ENCODE results near the gene C3orf33.

The C3orf33 gene

DNA sequence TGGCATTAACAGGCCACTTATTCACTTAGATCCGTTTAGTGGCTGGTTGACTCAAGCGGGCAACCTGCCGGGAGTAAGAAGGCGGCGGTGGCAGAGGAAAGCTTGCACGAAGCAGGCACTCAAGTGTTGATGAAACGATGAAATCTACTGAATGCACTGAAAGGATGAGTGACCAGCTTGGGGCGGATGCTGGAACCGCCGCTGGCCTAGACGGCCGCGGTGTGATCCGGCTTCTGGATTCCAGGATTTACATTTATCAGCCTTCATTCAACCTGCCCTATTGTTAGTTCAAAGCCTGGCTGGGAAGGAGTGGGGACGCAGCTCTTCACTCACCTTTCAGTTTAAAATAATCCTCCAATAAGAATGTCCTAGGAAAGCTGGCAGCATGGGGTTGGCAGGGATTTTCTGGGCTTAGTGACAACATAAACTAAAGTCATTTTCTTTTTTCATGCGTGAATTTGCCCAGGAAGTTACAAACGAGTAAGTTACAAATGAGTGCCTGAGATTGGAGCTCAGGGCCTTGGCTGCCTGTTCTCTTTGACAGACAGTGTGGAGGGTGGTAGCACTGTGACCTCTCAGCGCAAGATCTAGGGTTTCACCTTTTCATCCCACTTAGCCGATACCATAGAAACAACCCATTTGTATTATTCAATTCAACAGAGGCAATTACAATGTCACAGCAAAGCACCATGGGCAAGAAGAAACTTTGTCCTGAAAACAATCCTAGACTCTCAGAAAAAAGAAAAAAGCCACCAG lies 60.1 kb downstream of the C3orf33 start:
- H3K4me3 ChIP-seq (ENCODE audit: low read depth, low read length): no peak overlapping the region
- DNase-seq (ENCODE audit: low read depth): peak; percentile 4

DNA sequence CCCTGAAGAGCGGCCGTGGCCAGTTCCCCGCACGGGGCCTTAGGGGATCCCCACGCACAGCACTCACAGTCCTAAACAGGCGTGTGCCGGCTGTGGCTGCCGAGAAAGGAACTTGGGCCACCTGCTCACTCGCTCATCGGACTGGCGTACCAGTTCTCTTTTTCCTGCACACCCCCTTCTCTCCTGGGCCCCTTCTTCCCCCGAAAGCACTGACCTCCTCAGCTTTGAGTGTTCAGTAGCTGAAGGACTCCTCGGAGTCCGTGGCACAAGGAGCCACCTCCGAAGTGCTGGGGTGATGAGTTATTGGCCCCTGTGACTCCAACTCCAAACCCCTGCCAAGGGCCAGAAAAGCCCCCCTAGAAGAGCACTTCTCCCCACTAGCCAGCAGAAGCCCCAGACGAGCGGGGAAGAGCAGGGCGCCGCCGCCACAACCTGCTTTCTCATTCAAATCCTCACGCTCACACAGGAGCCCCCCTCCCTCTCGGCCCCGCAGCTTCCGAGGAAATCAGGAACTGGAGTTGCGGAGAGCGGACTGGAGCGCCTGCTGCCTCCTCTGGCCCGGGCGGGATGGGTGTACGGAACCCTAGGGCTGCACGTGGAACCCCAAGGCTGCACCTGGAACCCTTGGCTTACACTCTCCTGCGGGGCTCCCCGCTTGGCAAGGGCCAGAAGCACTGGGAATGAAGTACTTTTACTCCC lies 61.3 kb downstream of the C3orf33 start, which contains the start of gene PLCH1:
Gene PLCH1, minus strand, starts transcription at position 446 of the 699 bp plus-strand sequence. CDS start 40,847 bp downstream, outside the sequence.
- H3K4me3 ChIP-seq (ENCODE audit: low read depth, low read length): peak within 1 kb of the TSS; percentile 67
- DNase-seq (ENCODE audit: low read depth): peak; percentile 72
- TF ChIP-seq POLR2A (IDR thresholded peaks at IDR 0.05; ENCODE audit: extremely low read depth, insufficient read length) (peak; percentile 30), MYC (IDR thresholded peaks at IDR 0.05; ENCODE audit: low read depth, low read length) (no peak; the same call in 1 of the 2 replicates)
- TF ChIP-seq, protein P1, sequence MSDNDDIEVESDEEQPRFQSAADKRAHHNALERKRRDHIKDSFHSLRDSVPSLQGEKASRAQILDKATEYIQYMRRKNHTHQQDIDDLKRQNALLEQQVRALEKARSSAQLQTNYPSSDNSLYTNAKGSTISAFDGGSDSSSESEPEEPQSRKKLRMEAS (IDR thresholded peaks at IDR 0.05; ENCODE audit: low read depth, low read length): peak; percentile 58
- TF ChIP-seq, protein P2, sequence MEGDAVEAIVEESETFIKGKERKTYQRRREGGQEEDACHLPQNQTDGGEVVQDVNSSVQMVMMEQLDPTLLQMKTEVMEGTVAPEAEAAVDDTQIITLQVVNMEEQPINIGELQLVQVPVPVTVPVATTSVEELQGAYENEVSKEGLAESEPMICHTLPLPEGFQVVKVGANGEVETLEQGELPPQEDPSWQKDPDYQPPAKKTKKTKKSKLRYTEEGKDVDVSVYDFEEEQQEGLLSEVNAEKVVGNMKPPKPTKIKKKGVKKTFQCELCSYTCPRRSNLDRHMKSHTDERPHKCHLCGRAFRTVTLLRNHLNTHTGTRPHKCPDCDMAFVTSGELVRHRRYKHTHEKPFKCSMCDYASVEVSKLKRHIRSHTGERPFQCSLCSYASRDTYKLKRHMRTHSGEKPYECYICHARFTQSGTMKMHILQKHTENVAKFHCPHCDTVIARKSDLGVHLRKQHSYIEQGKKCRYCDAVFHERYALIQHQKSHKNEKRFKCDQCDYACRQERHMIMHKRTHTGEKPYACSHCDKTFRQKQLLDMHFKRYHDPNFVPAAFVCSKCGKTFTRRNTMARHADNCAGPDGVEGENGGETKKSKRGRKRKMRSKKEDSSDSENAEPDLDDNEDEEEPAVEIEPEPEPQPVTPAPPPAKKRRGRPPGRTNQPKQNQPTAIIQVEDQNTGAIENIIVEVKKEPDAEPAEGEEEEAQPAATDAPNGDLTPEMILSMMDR (IDR thresholded peaks at IDR 0.05; ENCODE audit: low read depth, low read length): no peak

More for the DNA sequence above, 60.1 kb downstream of the C3orf33 start:
- TF ChIP-seq, protein P2 (IDR thresholded peaks at IDR 0.05; ENCODE audit: low read depth, low read length): no peak
- TF ChIP-seq POLR2A (IDR thresholded peaks at IDR 0.05; ENCODE audit: extremely low read depth, insufficient read length) (no peak), MYC (IDR thresholded peaks at IDR 0.05; ENCODE audit: low read depth, low read length) (no peak)
- TF ChIP-seq, protein P1 (IDR thresholded peaks at IDR 0.05; ENCODE audit: low read depth, low read length): no peak

DNA sequence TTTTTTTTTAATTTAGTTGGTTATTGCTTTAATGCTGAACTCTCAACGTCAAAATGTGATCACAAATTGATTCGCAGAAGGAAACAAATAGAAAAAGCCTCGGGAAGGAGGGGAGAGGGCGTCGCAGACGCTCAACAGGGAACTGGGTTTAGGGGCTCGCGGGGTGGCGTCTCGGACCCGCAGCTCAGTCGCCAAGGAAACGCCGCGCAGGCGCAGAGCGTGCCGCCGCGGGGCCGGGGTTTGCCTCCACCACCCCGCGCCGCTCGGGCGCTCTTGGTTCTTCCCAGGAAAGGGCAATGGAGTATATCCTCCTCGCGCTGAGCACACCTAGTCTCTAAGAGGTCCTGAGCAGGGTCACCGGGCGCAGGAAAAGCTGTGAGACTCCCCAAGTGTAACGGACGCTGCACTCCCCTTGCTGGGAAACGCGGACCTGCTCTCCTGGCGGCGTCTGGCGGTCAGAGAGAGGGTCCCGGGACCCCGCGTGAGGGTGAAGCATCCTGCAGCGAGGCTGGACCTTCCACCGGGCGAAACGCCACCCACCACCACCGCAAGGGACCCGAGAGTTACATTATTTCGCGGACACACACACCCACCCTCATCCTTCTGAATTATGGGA lies 62.0 kb downstream of the C3orf33 start:
- peak overlapping the region; percentile 67 for H3K4me3 ChIP-seq (ENCODE audit: low read depth, low read length)
- TF ChIP-seq MYC (IDR thresholded peaks at IDR 0.05; ENCODE audit: low read depth, low read length) (no peak), POLR2A (IDR thresholded peaks at IDR 0.05; ENCODE audit: extremely low read depth, insufficient read length) (no peak)
- TF ChIP-seq, protein P2 (IDR thresholded peaks at IDR 0.05; ENCODE audit: low read depth, low read length): no peak
- TF ChIP-seq, protein P1 (IDR thresholded peaks at IDR 0.05; ENCODE audit: low read depth, low read length): no peak
- peak; percentile 50 for DNase-seq (ENCODE audit: low read depth)

DNA sequence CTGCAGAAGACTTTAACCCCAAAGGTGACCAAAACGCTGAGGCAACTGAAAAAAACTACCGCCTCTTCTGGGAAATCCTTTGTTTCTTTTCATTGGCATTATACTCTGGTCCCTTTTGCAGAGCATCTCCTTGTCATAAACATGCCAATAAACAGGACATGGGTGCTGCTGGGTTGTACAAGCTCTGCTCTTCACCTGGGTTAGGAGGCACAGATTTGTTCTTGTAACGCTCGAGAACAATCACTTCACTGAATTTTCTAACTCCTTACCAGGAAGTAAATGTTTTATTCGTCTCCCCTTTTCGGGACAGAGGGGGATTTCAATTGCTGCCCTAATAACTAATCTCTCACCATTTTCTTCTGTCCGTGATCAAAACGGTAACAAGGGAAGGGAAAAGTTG lies 62.5 kb downstream of the C3orf33 start:
- no peak for TF ChIP-seq MYC (IDR thresholded peaks at IDR 0.05; ENCODE audit: low read depth, low read length)
- no peak for TF ChIP-seq POLR2A (IDR thresholded peaks at IDR 0.05; ENCODE audit: extremely low read depth, insufficient read length)
- H3K4me3 ChIP-seq (ENCODE audit: low read depth, low read length): peak overlapping the region; percentile 67
- no peak for DNase-seq (ENCODE audit: low read depth)

DNA sequence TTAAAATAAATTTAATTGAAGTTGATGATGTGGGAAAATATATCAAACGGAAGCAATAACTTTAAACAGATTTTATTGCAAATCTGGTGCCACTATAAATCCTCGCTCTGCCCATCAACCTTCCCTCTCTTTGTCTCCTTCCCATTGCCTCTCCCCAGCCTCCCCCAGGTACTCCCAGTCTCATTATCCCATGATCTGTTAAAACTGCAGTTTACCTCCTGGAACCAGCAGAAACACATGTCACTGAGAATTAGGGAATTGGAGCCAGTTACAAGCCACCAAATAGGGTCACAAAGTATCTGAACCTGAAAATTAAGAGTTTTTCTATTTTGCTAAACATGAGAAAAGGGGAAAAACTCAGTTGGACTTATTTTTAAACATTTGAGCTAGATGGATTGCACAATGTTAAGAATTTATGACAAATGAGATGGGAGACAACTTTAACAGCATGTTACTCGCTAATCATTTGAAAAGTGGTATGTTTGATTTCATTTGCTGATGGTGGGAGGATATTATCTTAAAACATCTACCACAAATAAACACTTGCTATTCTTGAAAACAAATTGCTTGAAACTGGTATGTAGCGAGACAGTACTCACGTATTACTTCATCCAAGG lies 63.6 kb downstream of the C3orf33 start:
- no peak for DNase-seq (ENCODE audit: low read depth)
- TF ChIP-seq, protein P1 (IDR thresholded peaks at IDR 0.05; ENCODE audit: low read depth, low read length): no peak
- TF ChIP-seq, protein P2 (IDR thresholded peaks at IDR 0.05; ENCODE audit: low read depth, low read length): no peak
- TF ChIP-seq MYC (IDR thresholded peaks at IDR 0.05; ENCODE audit: low read depth, low read length): no peak
- TF ChIP-seq POLR2A (IDR thresholded peaks at IDR 0.05; ENCODE audit: extremely low read depth, insufficient read length): no peak
- H3K4me3 ChIP-seq (ENCODE audit: low read depth, low read length): no peak overlapping the region
